ENCODE measurements around the gene EML6.

EML6 gene

GRCh38 chr2:54924121-54924520 lies 200.7 kb downstream of the EML6 start:
- no peak for DNase-seq

GRCh38 chr2:54925022-54925421 lies 201.6 kb downstream of the EML6 start:
- DNase-seq: no peak

GRCh38 chr2:54927085-54927750 lies 203.8 kb downstream of the EML6 start:
- DNase-seq: no peak

- DNase-seq: no peak
Measured at GRCh38 chr2:54927751-54928615, 204.5 kb downstream of the EML6 start.

- no peak for DNase-seq
Measured at GRCh38 chr2:54928719-54929118, 205.3 kb downstream of the EML6 start.

DNA sequence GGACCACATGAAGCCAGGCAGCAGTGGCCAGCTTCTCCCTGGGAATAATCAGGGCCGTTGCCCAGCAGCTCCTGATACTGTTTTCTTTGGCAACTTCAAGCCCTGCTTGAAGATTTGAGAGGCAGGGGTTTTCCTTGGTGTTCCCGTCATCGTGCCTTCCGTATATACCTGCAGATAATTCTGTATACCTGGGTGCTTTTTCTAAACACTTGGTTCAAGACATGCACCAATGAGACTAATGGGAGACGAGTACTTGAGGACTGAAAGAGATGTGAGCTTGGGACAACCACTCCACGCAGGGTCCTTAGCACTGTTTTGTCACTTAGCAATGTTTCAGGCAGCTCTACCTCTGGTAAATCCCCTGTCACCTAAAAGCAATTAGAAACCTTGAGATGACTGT lies 208.0 kb downstream of the EML6 start:
- peak; percentile 88 for DNase-seq

DNA sequence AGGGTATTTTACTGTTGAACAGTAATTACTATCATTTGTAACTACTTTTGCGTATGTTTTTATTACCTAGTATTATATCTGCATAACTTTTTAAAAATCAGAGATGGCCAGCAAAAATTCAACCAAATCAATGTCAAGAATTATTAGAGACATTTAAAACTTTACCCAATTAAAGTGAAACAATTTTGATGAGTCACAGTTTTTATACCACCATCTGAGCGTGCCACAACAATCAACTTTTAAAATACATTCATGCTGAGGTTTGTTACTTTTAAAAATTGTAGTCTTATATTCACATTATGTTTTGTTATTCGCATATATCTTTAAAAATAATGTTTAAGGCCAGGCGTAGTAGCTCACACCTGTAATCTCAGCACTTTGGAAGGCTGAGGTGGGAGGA lies 211.9 kb downstream of the EML6 start:
- DNase-seq: no peak

DNA sequence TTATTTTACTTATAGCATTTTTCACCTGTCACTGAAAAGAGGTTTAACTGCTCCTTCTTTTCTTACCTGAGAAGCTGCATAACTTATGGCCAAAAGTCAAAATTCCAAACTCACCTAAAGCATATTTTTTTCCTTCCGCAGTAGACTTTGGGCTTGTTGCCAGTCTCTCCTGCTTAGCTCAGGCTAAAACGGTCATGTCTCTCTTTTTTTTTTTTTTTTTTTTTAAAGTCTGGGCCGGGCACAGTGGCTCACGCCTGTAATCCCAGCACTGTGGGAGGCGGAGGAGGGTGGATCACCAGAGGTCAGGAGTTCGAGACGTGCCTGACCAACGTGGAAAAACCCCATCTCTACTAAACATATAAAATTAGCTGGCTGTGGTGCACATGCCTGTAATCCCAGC lies 213.3 kb downstream of the EML6 start:
- DNase-seq: no peak

DNA sequence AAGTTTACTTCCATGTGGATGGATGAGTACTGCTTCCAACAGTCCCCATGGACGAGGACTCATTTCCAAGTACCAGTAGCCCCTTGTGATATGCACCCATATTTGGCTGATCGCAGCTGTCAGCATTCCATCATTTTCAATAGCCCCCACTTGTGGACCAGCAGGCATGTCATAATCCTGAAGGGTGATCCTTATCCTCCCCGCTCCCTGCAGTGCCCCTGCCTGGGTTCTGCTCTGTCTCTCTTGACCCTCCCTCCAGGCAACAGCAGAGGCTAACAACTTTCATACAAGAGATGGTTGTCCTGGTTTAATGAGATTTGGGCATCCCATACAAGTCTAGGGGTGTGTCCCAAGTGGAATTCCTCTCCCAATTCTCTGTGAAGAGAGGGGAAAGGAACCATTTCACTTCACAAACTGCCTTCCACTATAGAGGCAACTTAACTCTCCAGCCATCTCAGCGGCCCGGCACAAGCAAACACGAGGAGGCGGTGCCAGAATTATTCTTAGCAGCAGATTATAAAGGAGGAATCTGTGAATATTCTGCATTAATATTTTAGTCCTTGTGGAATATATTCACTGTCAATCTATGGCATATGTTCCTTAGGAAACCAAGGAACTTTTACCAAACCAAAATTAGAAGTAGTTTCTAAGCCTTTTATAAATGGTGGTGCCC lies 216.1 kb downstream of the EML6 start:
- DNase-seq: no peak

DNA sequence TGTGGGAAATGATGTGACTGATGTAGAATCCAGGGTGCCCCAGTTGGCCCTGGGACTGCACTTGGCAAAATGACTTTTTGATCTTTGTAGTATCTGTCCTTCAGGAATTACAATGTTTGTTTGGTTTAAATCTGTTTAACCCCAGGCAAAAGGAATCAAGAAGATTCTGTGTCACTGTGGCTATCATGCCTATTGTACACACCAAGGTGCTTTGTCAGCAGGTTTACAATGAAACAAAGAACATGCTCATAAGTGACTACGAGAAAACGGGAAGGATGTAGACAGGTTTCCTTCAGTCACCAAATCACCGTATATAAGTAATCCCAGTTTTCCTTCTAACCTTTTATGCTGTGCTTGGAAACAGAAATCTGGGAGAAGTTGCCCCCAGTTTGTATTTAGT lies 217.3 kb downstream of the EML6 start:
- DNase-seq: no peak

DNA sequence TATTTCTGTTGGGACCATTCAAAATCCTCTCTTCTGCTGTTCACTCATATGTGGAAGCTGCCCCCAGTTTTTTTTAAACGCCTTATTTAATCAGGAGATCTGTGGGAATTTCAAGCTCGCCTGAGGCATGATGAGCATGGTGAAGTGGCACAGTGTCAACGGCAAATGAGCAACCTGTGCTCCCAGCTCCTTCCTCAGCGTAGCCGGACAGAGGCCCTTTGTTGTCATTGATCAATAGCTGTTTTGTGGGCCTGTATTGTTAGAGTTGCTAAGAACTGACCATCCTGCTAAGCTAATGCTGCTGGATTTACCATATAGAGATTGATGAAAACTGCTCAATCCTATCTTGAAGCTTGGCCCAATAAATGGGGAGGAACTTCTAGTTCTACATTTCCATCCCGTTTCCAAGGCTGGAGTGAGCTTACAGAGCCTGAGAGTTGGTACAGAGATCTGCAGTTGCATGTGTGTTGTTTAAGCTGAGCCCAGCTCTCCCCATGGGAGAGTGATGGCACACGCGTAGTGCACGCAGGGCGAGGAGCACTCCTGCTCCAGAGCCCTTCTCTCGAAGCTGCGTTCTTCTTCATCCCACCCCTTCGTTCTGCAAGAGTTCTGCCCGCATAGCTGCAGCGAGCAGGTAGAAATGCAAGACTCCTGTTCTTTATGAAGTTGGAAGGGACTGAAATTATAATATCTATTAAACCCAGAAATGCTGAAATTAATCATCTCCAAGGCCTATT lies 218.0 kb downstream of the EML6 start:
- no peak for DNase-seq

- DNase-seq: no peak
Measured at GRCh38 chr2:54942373-54942772, 218.9 kb downstream of the EML6 start.

- no peak for DNase-seq
Measured at GRCh38 chr2:54944724-54945326, 221.4 kb downstream of the EML6 start.

DNA sequence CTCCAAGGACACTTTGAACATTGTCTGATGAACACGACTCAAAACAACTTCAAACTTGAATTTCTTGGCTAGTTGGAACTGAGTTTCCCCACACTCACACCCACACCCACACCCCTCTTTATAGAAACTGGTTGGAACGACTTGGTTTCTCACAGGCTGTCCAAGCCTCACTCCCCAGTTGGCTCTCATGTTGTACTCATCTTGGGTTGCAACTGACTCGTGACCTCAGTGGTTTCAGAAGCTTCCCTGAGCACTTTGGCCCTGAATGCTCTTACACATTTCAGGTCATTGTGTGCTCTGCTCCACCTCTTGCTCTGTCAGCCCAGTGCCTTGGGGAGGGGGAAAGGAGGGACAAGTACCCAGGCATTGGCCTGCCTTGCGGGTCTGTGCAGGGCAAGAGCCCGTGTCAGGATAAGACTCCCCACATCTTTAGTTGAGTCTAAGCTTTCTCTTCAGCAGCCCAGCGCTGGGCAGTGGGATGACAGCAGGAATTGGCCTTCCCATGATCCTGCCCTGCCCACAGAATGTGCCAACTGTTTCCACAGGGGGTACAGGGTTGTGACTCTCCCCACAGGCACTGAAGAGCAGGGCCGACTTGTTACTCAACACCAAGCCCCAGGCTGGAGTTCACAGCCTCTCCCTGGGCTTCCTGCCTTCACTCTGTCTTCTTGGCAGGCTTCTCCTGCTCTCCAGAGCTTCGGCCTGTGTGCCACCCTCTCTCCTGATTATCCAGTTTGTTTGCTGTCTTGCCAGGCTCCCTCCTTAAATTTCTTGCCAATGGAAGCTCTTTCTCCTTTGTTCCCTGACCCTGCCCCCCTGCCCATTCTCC lies 222.1 kb downstream of the EML6 start:
- peak; percentile 85 for DNase-seq

DNA sequence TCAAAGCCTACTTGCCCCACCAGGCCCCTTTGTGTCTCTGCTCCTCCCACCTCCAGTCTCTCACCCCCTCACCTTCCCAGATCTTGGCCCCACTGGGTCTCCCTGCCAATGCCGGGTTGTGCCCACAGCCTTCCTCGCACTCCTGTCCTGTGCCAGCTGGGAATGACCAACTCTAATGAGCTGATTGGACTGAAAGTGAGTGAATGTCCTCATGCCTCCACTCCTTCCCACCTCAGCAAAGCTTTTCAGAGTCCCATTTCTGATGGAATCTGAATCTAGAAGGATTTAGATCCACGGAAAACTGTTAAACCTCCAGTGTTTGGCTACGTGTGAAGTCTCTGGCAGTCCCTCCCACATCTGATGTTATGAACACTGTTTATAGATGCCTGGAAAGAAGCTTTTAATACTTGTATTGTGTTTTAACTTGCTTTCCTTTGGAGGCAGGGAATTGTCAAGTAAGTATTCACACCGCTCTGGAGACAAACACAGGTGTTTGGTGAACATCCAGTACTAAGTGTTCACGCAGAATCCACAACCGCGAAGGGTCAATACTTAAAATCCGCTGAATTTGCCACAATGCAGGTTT lies 222.9 kb downstream of the EML6 start:
- no peak for DNase-seq

DNA sequence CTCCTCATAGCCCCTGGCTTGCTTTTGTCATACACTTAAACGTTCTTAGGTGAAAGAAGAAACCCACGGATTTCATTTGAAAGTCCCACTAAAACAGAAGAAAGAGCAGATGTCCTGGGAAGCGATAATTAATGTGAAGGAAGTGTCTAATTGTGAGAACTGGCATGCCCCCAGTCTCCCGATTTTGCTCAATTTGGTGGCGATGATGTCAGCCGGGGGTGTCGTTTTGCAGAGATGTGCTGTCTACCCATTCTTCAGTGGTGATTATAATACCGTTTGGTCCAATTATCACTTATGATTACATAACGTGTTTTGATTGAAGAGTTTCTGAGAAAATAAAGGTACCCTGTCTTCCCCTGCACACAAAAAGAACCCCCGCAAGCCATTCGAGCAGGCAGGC lies 223.7 kb downstream of the EML6 start:
- DNase-seq: no peak

DNA sequence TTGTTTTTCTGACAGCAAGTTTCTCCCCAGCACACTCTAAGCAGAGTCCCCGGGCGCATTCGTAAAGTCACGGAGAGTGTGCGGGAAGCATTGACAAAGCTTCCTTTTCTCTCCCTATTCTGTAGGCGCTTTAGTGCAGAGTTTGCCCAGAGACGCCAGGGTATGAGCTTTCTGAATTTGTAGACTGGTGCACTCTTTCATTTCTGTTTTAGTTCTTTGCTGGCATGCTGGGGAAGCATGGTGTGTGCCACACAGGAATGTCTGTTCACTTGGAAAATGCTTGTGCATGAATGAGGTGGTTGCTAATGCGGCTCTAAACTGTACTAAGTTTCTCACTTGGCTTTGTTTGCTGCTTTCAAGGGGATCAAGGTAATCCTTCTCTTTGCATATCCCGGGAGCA lies 224.2 kb downstream of the EML6 start:
- DNase-seq: no peak

- DNase-seq: no peak
Measured at GRCh38 chr2:54948120-54948519, 224.7 kb downstream of the EML6 start.

DNA sequence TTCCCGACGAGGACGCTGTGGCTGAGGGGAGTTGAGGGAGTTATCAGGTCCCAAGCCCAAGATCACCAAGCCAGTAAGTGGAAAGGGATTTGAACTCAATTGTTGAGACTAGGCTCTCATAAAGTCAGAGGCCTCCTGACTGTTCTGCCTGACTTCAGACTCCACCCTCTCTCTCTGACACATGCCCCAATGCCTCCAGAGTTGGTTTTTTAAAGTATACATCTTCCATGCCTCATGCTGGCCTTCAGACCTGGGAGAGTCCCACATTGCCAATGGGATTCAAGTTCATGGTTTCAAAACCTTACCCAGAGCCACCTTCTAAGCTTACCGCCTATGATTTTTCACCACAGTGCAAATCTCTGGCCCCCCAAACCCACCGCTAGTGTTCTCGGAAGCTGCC lies 226.0 kb downstream of the EML6 start:
- no peak for DNase-seq

- DNase-seq: no peak
Measured at GRCh38 chr2:54950811-54951210, 227.3 kb downstream of the EML6 start.

DNA sequence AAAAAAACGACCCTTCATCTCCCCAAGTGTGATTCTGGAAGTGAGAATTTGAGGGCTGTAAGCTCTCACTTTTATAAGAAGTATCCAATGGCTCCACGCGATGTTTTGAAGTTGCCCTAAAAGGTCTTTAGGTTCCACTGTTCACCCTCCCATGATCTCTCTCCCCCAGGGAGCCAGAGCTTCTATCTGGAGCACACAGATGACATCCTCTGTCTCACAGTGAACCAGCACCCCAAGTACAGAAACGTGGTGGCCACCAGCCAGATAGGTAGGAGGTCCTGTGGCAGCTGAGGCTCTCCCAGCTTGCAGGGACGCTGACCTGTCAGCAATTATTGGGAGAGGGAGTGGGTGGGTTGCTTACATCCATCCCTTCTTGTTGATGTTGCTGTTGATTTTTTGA lies 229.0 kb downstream of the EML6 start:
- DNase-seq: no peak

All from DMS79 (cell line).